Esophagus muscularis mucosa (tissue), 4 donors: ENCODE data around the gene DNM1. TPM values are rescaled to one million over a fixed set of nuclear protein-coding genes. Genes with fewer than 3 reads are reported as not detected.
"Not testable (repeated sequence)": the region's sequence is repeated elsewhere in the genome, so short reads cannot be mapped to it uniquely, and the experiment has no call there.

Source experiments
- DNase-seq: peaks from one replicate; pipeline ENCODE4 v3.0.0-alpha.2; 2017; ENCODE audit errors: extremely low spot score
- H3K27ac ChIP-seq, 4 donors: fragments of 200-600 bp; sonication (generic); replicated peaks in 1 of 4; 1 replicate in 3 of 4; 2 replicates in 1 of 4; pipeline ENCODE4 v1.5.1; 2016 to 2019; ENCODE audit warnings: mild to moderate bottlenecking in 1 of 4
- H3K27me3 ChIP-seq, 4 donors: fragments of 200-600 bp; sonication (generic); one replicate each; pipeline versions ENCODE4 v1.5.1 to v1.6.0; 2016 to 2019
- H3K36me3 ChIP-seq, 4 donors: fragments of 200-600 bp; sonication (generic); one replicate each; pipeline ENCODE4 v1.5.1; 2016 to 2019
- H3K4me1 ChIP-seq, 4 donors: fragments of 200-600 bp; sonication (generic); one replicate each; pipeline ENCODE4 v1.5.1; 2016 to 2019
- H3K4me3 ChIP-seq, 4 donors: fragments of 200-600 bp; sonication (generic); 1 replicate in 2 of 4; 2 replicates in 2 of 4; pipeline ENCODE4 v1.5.1; 2016 to 2019; ENCODE audit warnings: mild to moderate bottlenecking in 4 of 4, moderate library complexity in 1 of 4
- H3K9me3 ChIP-seq, 4 donors: fragments of 200-600 bp; sonication (generic); 1 replicate in 3 of 4; 2 replicates in 1 of 4; pipeline ENCODE4 v1.5.1; 2016 to 2019
- EP300 ChIP-seq: sonication (generic); formaldehyde crosslinking; IDR thresholded peaks from one replicate; pipeline ENCODE4 v1.6.1; 2017; ENCODE audit warnings: antibody characterized with exemption
- POLR2A ChIP-seq: fragments of 450-650 bp; IDR thresholded peaks from one replicate; pipeline ENCODE4 v1.6.1; 2017; ENCODE audit warnings: antibody characterized with exemption, moderate library complexity, mild to moderate bottlenecking, low read depth
- POLR2AphosphoS5 ChIP-seq, 2 donors: sonication (generic); formaldehyde crosslinking; IDR thresholded peaks; one replicate each; pipeline ENCODE4 v1.6.1; 2017; ENCODE audit warnings: antibody characterized with exemption in 2 of 2
- WGBS: methylation state at CpG from one replicate; pipeline ENCODE4 v1.1.5; 2018; 5-methylcytosine and 5-hydroxymethylcytosine counted together
- intact Hi-C: fragments of 100-400 bp; cut with DNase I; formaldehyde crosslinking; loops from one replicate; pipeline ENCODE4 v1.15.1; 2023
- total RNA-seq, 4 donors: library from RNA; depleted of rRNA; stranded (reverse); fragments of >200 nt; gene quantifications; one replicate each; pipeline versions ENCODE4 v1.1.0 to v1.2.1, GENCODE V29; 2016
- TF ChIP-seq, protein P1 (sequence below), 3 experiments: fragments of 200-600 bp in 2 of 3; fragments of 450-650 bp in 1 of 3; sonication (generic) in 2 of 3; IDR thresholded peaks; one replicate each; pipeline ENCODE4 v1.5.1; 2017 to 2019; ENCODE audit warnings: antibody characterized with exemption in 3 of 3, mild to moderate bottlenecking in 2 of 3, moderate library complexity in 1 of 3

The DNM1 gene
- total RNA-seq, 4 donors from 2014 or later, result 10.9 to 27.0 (median 16.8) TPM

DNA sequence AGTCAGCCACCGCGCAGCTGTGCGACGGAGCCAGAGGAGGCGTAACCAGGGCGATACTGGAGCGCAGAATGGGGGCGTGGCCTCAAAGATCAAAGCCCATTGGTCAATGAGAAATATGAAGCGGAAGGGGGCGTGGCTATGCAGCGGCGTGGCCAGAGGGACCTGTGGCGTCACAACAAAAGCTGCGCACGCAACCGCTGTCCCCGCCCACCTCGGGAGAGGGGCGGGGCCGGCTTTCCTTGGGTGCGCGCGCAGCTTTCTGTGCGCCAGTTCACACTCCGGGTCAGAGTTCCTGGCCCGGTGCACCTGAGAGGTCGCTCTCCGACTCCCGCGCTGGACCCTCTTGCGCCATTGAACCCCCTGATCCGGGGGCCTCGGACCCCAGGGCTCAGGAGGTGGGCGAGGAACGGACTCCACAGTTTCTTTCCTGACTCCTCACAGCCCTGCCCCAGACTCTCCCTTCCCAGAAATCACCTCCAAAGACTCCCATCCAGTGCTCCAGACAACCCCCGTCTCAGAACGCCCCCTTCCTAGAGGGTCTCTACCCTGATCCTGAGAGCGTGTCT lies 72.9 kb downstream of the DNM1 start, which contains the start of gene SWI5:
Gene SWI5, plus strand, starts transcription at position 269 of the 566 bp plus-strand sequence.
- Histone ChIP-seq H3K9me3 (no peaks in the 10 kb centered on the region), H3K27ac (peak within 1 kb of the TSS; percentile 84 to 90 (median 89)), H3K4me1 (peaks cover 30 to 57% (median 41%) of the 10 kb centered on the region in 4 donors), H3K4me3 (peak within 1 kb of the TSS; percentile 81 to 93 (median 90)), H3K36me3 (peaks cover 8 to 27% (median 25%) of the 10 kb centered on the region in 4 donors), H3K27me3 (no peaks in the 10 kb centered on the region)
- TF ChIP-seq EP300 (no peak), POLR2AphosphoS5 (IDR thresholded peaks at IDR 0.05) (peak; percentile 92 to 96), POLR2A (peak; percentile 93)
- TF ChIP-seq, protein P1, sequence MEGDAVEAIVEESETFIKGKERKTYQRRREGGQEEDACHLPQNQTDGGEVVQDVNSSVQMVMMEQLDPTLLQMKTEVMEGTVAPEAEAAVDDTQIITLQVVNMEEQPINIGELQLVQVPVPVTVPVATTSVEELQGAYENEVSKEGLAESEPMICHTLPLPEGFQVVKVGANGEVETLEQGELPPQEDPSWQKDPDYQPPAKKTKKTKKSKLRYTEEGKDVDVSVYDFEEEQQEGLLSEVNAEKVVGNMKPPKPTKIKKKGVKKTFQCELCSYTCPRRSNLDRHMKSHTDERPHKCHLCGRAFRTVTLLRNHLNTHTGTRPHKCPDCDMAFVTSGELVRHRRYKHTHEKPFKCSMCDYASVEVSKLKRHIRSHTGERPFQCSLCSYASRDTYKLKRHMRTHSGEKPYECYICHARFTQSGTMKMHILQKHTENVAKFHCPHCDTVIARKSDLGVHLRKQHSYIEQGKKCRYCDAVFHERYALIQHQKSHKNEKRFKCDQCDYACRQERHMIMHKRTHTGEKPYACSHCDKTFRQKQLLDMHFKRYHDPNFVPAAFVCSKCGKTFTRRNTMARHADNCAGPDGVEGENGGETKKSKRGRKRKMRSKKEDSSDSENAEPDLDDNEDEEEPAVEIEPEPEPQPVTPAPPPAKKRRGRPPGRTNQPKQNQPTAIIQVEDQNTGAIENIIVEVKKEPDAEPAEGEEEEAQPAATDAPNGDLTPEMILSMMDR (IDR thresholded peaks at IDR 0.05), result peak in 1 of 3 experiments; percentile 17
- intact Hi-C loops, result no loop called here
- WGBS, result 0% methylated on average over 16 of the region's 38 CpGs
- peak; percentile 100 for DNase-seq

DNA sequence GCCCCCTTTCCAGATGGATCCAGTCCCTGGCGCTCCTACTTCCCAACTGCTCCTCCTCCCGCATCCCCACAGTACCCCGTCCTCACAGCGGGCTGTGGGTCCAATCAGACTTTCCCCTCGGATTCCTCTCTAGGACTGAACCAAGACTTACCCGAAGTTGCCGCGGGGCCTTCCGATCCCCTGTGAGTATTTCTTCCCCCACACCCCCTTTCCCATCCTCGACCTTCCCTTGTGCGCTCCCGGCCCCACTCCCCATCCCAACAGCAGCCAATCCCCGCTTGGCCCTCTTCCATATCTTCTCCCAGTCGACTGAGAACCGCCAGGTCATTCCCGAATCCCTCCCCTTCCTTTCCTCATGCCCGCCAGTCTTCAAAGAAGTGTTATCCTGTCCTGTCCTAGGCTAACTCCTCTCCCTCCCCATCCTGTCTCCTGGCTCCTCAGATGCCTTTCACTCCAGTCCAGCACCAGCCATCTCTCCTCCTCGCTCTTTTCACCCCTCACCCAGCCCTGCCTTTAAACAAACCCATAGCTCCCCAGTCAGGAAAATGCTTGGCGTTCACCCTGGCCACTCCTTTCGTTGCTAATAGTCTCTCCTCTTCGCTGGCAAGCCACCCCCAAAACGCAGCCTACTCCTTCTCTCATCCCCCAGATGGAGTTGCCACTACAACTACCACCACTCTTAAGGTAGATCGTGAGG lies 73.5 kb downstream of the DNM1 start:
- no peaks in the 10 kb centered on the region for H3K9me3 ChIP-seq
- H3K27me3 ChIP-seq, result no peaks in the 10 kb centered on the region
- H3K36me3 ChIP-seq, result peaks cover 5 to 22% (median 18%) of the 10 kb centered on the region in 4 donors
- intact Hi-C loops, result no loop called here
- H3K4me1 ChIP-seq, result peaks cover 30 to 53% (median 41%) of the 10 kb centered on the region in 4 donors
- 8% methylated on average over 23 of the region's 23 CpGs for WGBS
- DNase-seq, result peak; percentile 93
- peak overlapping the region; percentile 84 to 90 (median 89) for H3K27ac ChIP-seq
- peak overlapping the region; percentile 81 to 93 (median 90) for H3K4me3 ChIP-seq
- no peak for TF ChIP-seq POLR2A
- no peak for TF ChIP-seq EP300
- TF ChIP-seq POLR2AphosphoS5 (IDR thresholded peaks at IDR 0.05), result no peak
- TF ChIP-seq, protein P1 (IDR thresholded peaks at IDR 0.05), result no peak

DNA sequence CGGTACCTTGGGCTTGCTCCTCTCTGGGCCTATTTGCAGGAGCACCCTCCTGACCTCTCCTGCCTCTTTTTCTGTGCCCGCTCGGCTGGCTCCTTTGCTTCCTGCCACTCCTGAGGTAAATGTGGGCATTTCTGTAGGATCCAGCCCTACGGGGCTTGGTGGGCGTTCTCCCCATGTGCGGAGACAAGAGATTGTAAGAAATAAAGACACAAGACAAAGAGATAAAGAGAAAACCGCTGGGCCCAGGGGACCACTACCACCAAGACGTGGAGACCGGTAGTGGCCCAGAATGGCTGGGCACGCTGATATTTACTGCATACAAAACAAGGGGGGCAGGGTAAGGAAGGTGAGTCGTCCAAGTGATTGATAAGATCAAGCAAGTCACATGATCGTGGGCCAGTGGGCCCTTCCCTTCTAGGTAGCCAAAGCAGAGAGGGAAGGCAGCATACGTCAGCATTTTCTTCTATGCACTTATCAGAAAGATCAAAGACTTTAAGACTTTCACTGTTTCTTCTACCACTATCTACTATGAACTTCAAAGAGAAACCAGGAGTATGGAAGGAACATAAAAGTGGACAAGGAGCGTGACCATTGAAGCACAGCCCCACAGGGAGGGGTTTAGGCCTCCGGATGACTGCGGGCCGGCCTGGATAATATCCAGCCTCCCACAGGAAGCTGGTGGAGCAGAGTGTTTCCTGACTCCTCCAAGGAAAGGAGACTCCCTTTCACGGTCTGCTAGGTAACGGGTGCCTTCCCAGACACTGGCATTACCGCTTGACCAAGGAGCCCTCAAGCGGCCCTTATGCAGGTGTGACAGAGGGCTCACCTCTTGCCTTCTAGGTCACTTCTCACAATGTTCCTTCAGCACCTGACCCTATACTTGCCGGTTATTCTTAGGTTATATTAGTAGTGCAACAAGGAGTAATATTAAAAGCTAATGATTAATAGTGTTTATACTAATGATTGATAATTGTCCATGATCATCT lies 76.2 kb downstream of the DNM1 start:
- H3K9me3 ChIP-seq, H3K27me3 ChIP-seq, H3K36me3 ChIP-seq, H3K4me3 ChIP-seq, DNase-seq, intact Hi-C loops: not testable (repeated sequence)
- peak overlapping the region in 1 of 4 donors; percentile 18 for H3K27ac ChIP-seq
- 73% methylated on average over 22 of the region's 22 CpGs for WGBS
- peaks cover 25 to 36% (median 32%) of the 10 kb centered on the region in 4 donors for H3K4me1 ChIP-seq

DNA sequence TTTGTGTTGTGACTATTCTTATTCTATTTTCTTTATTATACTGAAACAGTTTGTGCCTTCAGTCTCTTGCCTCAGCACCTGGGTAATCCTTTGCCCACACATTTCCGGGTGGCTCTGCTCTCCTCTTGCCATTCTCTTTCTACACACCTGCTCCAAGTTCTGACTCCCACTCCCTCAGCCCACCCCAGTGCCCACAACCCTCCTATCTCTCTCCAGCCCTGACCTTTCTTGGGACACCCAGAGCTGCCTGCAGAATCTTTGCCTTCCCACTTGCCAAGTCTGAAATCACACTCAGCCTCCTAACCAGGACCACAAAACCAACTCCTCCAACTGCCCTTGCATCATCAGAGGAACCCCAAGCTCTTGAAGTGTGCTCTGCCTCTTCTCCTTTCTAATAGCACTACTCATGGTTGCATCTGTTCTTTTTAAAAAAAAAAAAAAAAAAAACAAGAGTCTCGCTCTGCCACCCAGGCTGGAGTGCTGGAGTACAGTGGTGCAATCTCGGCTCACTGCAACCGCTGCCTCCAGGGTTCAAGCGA lies 77.0 kb downstream of the DNM1 start:
- Histone ChIP-seq H3K9me3 (no peaks in the 10 kb centered on the region), H3K27ac (no peak overlapping the region), H3K27me3 (no peaks in the 10 kb centered on the region), H3K4me3 (no peak overlapping the region), H3K4me1 (peaks cover 17 to 28% (median 24%) of the 10 kb centered on the region in 4 donors), H3K36me3 (peaks cover under 1 to 7% (median 2%) of the 10 kb centered on the region in 4 donors)
- intact Hi-C loops, result no loop called here
- no peak for DNase-seq
- TF ChIP-seq POLR2A (no peak), POLR2AphosphoS5 (IDR thresholded peaks at IDR 0.05) (no peak), EP300 (no peak)
- TF ChIP-seq, protein P1 (IDR thresholded peaks at IDR 0.05), result no peak
- WGBS, result 94% methylated on average over 5 of the region's 5 CpGs
